Ovary (tissue), 3 donors: ENCODE results near the gene PRR14.

ENCODE experiments used
- CTCF ChIP-seq, 3 donors: fragments of 450-650 bp in 2 of 3; fragments of 200-600 bp in 1 of 3; IDR thresholded peaks; one replicate each; pipeline versions ENCODE4 v1.5.1 to v1.8.0; 2016 to 2022; ENCODE audit warnings: antibody characterized with exemption in 3 of 3, mild to moderate bottlenecking in 1 of 3
- POLR2A ChIP-seq: fragments of 450-650 bp; IDR thresholded peaks from one replicate; pipeline ENCODE4 v1.6.1; 2017; ENCODE audit warnings: antibody characterized with exemption, mild to moderate bottlenecking, moderate library complexity
- donor health status: DM: no; HTN: no; CAD: no.

- peak; percentile 70 for TF ChIP-seq POLR2A
- TF ChIP-seq CTCF (IDR thresholded peaks at IDR 0.05) = no peak
Observed at GRCh38 chr16:30698816-30699614, 48.3 kb downstream of the PRR14 start, which contains the start of gene SRCAP.
